ENCODE results near the gene UBFD1. TPM values are rescaled to one million over a fixed set of nuclear protein-coding genes. Genes with fewer than 3 reads are reported as not detected.
"Not testable (repeated sequence)": the region's sequence is repeated elsewhere in the genome, so short reads cannot be mapped to it uniquely, and the experiment has no call there.

Gene UBFD1
- total RNA-seq, 6 experiments from 2014 or later, result 94.1 to 130 (median 99.2) TPM

GRCh38 chr16:23595951-23596720 lies 38.6 kb downstream of the UBFD1 start, which contains the start of gene NDUFAB1:
TSS of gene NDUFAB1 (minus strand) at chr16:23596316. CDS start at chr16:23596290, 26 bp downstream.
- peak; percentile 79 for DNase-seq
- TF ChIP-seq CTCF (IDR thresholded peaks at IDR 0.05), result peak; percentile 99
- Mint-ChIP-seq H3K36me3 (ENCODE audit: low read depth) (peaks cover 19% of the 10 kb centered on the region), H3K4me3 (peak within 1 kb of the TSS; percentile 92), H3K27me3 (ENCODE audit: insufficient read depth) (no peaks in the 10 kb centered on the region; the same call in 1 of the 2 replicates), H3K27ac (peak within 1 kb of the TSS; percentile 69), H3K4me1 (ENCODE audit: low read depth) (peaks cover 19% of the 10 kb centered on the region), H3K9me3 (no peaks in the 10 kb centered on the region)

- Mint-ChIP-seq H3K27ac (peak overlapping the region; percentile 8; the same call in 1 of the 2 replicates), H3K4me3 (no peak overlapping the region; the same call in 1 of the 2 replicates), H3K27me3 (ENCODE audit: insufficient read depth) (no peaks in the 10 kb centered on the region; the same call in 1 of the 2 replicates), H3K4me1 (ENCODE audit: low read depth) (peaks cover 11% of the 10 kb centered on the region), H3K9me3 (no peaks in the 10 kb centered on the region), H3K36me3 (ENCODE audit: low read depth) (peaks cover 9% of the 10 kb centered on the region)
- peak; percentile 19 for DNase-seq
- no peak for TF ChIP-seq CTCF (IDR thresholded peaks at IDR 0.05)
Measured at GRCh38 chr16:23597003-23597756, 39.7 kb downstream of the UBFD1 start.

- peak; percentile 46 for DNase-seq
- Mint-ChIP-seq H3K9me3 (no peaks in the 10 kb centered on the region), H3K27me3 (ENCODE audit: insufficient read depth) (no peaks in the 10 kb centered on the region), H3K4me3 (no peak overlapping the region), H3K36me3 (ENCODE audit: low read depth) (peaks cover 4% of the 10 kb centered on the region; the same call in 1 of the 2 replicates), H3K4me1 (ENCODE audit: low read depth) (peaks cover 13% of the 10 kb centered on the region), H3K27ac (peak overlapping the region; percentile 95)
- no peak for TF ChIP-seq CTCF (IDR thresholded peaks at IDR 0.05)
Measured at GRCh38 chr16:23607726-23608125, 50.2 kb downstream of the UBFD1 start.

- Mint-ChIP-seq H3K36me3 (ENCODE audit: low read depth) (peaks cover 4% of the 10 kb centered on the region; the same call in 1 of the 2 replicates), H3K27ac (peak overlapping the region; percentile 95), H3K4me3 (peak overlapping the region; percentile 56; the same call in 1 of the 2 replicates), H3K9me3 (no peaks in the 10 kb centered on the region), H3K27me3 (ENCODE audit: insufficient read depth) (no peaks in the 10 kb centered on the region), H3K4me1 (ENCODE audit: low read depth) (peaks cover 13% of the 10 kb centered on the region)
- no peak for TF ChIP-seq CTCF (IDR thresholded peaks at IDR 0.05)
- peak; percentile 63 for DNase-seq
Measured at GRCh38 chr16:23608194-23608593, 50.7 kb downstream of the UBFD1 start.

- Mint-ChIP-seq H3K9me3 (no peaks in the 10 kb centered on the region), H3K27ac (no peak overlapping the region), H3K4me3 (no peak overlapping the region), H3K4me1 (ENCODE audit: low read depth) (peaks cover 13% of the 10 kb centered on the region), H3K27me3 (ENCODE audit: insufficient read depth) (no peaks in the 10 kb centered on the region), H3K36me3 (ENCODE audit: low read depth) (peaks cover 12% of the 10 kb centered on the region; the same call in 1 of the 2 replicates)
- TF ChIP-seq CTCF (IDR thresholded peaks at IDR 0.05), result no peak
- DNase-seq, result no peak
Measured at GRCh38 chr16:23609929-23610328, 52.4 kb downstream of the UBFD1 start.

GRCh38 chr16:23610905-23611304 lies 53.4 kb downstream of the UBFD1 start:
- H3K27me3 Mint-ChIP-seq (ENCODE audit: insufficient read depth); H3K9me3 Mint-ChIP-seq; H3K4me3 Mint-ChIP-seq; DNase-seq; H3K27ac Mint-ChIP-seq: not testable (repeated sequence)
- Mint-ChIP-seq H3K4me1 (ENCODE audit: low read depth) (peaks cover 14% of the 10 kb centered on the region), H3K36me3 (ENCODE audit: low read depth) (peaks cover 14% of the 10 kb centered on the region)

All from HFFc6 (cell line).